ENCODE results near the gene KATNBL1. TPM values are rescaled to one million over a fixed set of nuclear protein-coding genes. Genes with fewer than 3 reads are reported as not detected.
"Not testable (repeated sequence)": the region's sequence is repeated elsewhere in the genome, so short reads cannot be mapped to it uniquely, and the experiment has no call there.

Gene KATNBL1
- total and polyA plus RNA-seq, 9 donors: 64.0 to 132 (median 90.4) TPM

DNA sequence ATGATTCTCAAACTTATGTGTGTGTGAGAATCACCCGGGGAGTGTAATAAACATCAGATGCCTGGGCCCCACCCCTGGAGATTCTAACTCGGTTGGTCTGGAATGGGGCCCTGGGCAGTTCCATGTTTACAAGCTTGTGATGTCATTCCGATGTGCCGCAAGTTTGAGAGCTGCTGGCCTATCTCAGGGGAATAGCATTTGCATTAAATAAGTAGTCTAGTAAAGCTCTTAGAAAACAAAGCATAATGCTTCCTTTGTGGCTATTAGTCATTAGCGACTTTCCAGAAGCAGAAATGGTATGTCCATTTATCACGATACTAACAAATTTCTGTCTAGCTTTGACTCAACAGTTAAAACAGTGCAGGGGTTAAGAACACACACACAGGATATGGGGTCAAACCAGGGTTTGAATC lies 87.1 kb downstream of the KATNBL1 start:
- peak overlapping the region; percentile 91 for H3K27ac ChIP-seq (ENCODE audit: low read length)
- no peak overlapping the region for H3K4me3 ChIP-seq (ENCODE audit: low read length)
- WGBS (ENCODE audit: insufficient coverage): no CpG with 5 or more reads among the region's 6 CpGs
- H3K27me3 ChIP-seq (ENCODE audit: control insufficient read depth, insufficient read depth, low read length): no peaks in the 10 kb centered on the region
- peak; percentile 36 for DNase-seq
- H3K4me1 ChIP-seq (ENCODE audit: control insufficient read depth, insufficient read depth, low read length): peaks cover 29% of the 10 kb centered on the region
- H3K36me3 ChIP-seq (ENCODE audit: control insufficient read depth, insufficient read depth, low read length): no peaks in the 10 kb centered on the region
- no peaks in the 10 kb centered on the region for H3K9me3 ChIP-seq (replicated peaks; ENCODE audit: control insufficient read depth, low read depth, low read length)

DNA sequence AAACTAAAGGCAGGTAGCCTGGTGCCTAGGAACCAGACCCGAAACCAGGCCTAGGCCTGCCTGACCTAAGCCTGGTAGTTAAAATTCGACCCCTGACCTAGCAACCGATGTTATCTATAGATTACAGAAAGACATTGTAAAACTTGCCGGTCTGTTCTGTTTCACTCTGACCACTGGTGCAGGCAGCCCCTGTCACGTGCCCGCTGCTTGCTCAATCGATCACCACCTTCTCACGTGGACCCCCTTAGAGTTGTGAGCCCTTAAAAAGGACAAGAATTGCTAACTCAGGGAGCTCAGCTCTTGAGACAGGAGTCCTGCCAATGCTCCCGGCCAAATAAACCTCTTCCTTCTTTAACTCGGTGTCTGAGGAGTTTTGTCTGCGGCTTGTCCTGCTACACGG lies 88.1 kb downstream of the KATNBL1 start:
- H3K4me3 ChIP-seq (ENCODE audit: low read length); DNase-seq; H3K36me3 ChIP-seq (ENCODE audit: control insufficient read depth, insufficient read depth, low read length); H3K27me3 ChIP-seq (ENCODE audit: control insufficient read depth, insufficient read depth, low read length); H3K9me3 ChIP-seq (replicated peaks; ENCODE audit: control insufficient read depth, low read depth, low read length): not testable (repeated sequence)
- peaks cover 29% of the 10 kb centered on the region for H3K4me1 ChIP-seq (ENCODE audit: control insufficient read depth, insufficient read depth, low read length)
- 34% methylated on average over 7 of the region's 12 CpGs for WGBS (ENCODE audit: insufficient coverage)
- peak overlapping the region; percentile 35 for H3K27ac ChIP-seq (ENCODE audit: low read length)

DNA sequence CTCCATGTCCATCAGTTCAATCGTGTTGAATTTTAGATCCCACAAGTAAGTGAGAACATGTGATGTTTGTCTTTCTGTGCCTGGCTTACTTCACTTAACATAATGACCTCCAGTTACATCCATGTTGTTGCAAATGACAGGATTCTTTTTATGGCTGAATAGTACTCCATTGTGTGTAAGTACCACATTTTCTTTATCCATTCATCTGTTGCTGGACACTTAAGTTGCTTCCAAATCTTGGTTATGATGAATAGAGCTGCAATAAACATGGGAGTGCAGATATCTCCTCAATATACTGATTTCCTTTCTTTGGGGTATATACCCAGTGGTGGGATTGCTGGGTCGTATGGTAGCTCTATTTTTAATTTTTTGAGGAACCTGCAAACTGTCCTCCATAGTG lies 89.5 kb downstream of the KATNBL1 start:
- H3K4me1 ChIP-seq (ENCODE audit: control insufficient read depth, insufficient read depth, low read length): peaks cover 28% of the 10 kb centered on the region
- not testable (repeated sequence) for H3K27me3 ChIP-seq (ENCODE audit: control insufficient read depth, insufficient read depth, low read length); H3K27ac ChIP-seq (ENCODE audit: low read length); H3K9me3 ChIP-seq (replicated peaks; ENCODE audit: control insufficient read depth, low read depth, low read length); H3K4me3 ChIP-seq (ENCODE audit: low read length); DNase-seq; H3K36me3 ChIP-seq (ENCODE audit: control insufficient read depth, insufficient read depth, low read length)
- WGBS (ENCODE audit: insufficient coverage): no CpG with 5 or more reads among the region's 2 CpGs

GRCh38 chr15:34119291-34119690 lies 90.6 kb downstream of the KATNBL1 start:
- no CpG with 5 or more reads among the region's 4 CpGs for WGBS (ENCODE audit: insufficient coverage)
- Histone ChIP-seq H3K27me3 (ENCODE audit: control insufficient read depth, insufficient read depth, low read length) (no peaks in the 10 kb centered on the region), H3K4me3 (ENCODE audit: low read length) (no peak overlapping the region), H3K4me1 (ENCODE audit: control insufficient read depth, insufficient read depth, low read length) (peaks cover 18% of the 10 kb centered on the region), H3K36me3 (ENCODE audit: control insufficient read depth, insufficient read depth, low read length) (no peaks in the 10 kb centered on the region), H3K9me3 (replicated peaks; ENCODE audit: control insufficient read depth, low read depth, low read length) (no peaks in the 10 kb centered on the region), H3K27ac (ENCODE audit: low read length) (peak overlapping the region; percentile 67)
- DNase-seq: peak; percentile 37

GRCh38 chr15:34116620-34117019 lies 93.3 kb downstream of the KATNBL1 start:
- DNase-seq: peak; percentile 70
- WGBS (ENCODE audit: insufficient coverage): 56% methylated on average over 1 of the region's 2 CpGs
- peak overlapping the region; percentile 42 for H3K27ac ChIP-seq (ENCODE audit: low read length)
- H3K4me1 ChIP-seq (ENCODE audit: control insufficient read depth, insufficient read depth, low read length): peaks cover 5% of the 10 kb centered on the region
- H3K36me3 ChIP-seq (ENCODE audit: control insufficient read depth, insufficient read depth, low read length): no peaks in the 10 kb centered on the region
- H3K27me3 ChIP-seq (ENCODE audit: control insufficient read depth, insufficient read depth, low read length): no peaks in the 10 kb centered on the region
- H3K4me3 ChIP-seq (ENCODE audit: low read length): no peak overlapping the region
- no peaks in the 10 kb centered on the region for H3K9me3 ChIP-seq (replicated peaks; ENCODE audit: control insufficient read depth, low read depth, low read length)

GRCh38 chr15:34114739-34115138 lies 95.2 kb downstream of the KATNBL1 start:
- no peak overlapping the region for H3K4me3 ChIP-seq (ENCODE audit: low read length)
- no peaks in the 10 kb centered on the region for H3K36me3 ChIP-seq (ENCODE audit: control insufficient read depth, insufficient read depth, low read length)
- no peaks in the 10 kb centered on the region for H3K9me3 ChIP-seq (replicated peaks; ENCODE audit: control insufficient read depth, low read depth, low read length)
- no peak overlapping the region for H3K27ac ChIP-seq (ENCODE audit: low read length)
- 81% methylated on average over 3 of the region's 3 CpGs for WGBS (ENCODE audit: insufficient coverage)
- no peaks in the 10 kb centered on the region for H3K27me3 ChIP-seq (ENCODE audit: control insufficient read depth, insufficient read depth, low read length)
- H3K4me1 ChIP-seq (ENCODE audit: control insufficient read depth, insufficient read depth, low read length): peaks cover 5% of the 10 kb centered on the region
- DNase-seq: no peak

DNA sequence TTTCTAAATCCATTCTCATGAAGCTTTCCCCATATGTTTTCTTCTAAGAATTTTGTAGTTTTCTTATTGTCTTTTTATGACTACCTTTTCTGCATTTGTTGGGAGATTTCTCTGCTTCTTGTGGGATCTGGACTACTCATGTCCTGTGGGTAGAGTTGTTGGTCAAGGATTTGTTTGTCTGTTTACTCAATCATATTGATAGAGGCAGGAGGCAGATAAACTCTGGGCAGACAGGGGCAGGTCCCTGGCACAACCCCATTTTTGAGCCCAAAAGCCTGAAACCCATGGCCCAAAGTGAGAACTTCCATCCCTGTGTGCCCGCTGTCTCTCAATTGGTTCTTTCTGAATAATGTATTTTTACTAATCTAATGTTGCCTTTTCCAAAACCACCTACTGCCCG lies 95.7 kb downstream of the KATNBL1 start:
- WGBS (ENCODE audit: insufficient coverage): no CpG with 5 or more reads among the region's 2 CpGs
- Histone ChIP-seq H3K27ac (ENCODE audit: low read length) (no peak overlapping the region), H3K4me1 (ENCODE audit: control insufficient read depth, insufficient read depth, low read length) (peaks cover 3% of the 10 kb centered on the region), H3K9me3 (replicated peaks; ENCODE audit: control insufficient read depth, low read depth, low read length) (no peaks in the 10 kb centered on the region), H3K36me3 (ENCODE audit: control insufficient read depth, insufficient read depth, low read length) (no peaks in the 10 kb centered on the region), H3K4me3 (ENCODE audit: low read length) (no peak overlapping the region), H3K27me3 (ENCODE audit: control insufficient read depth, insufficient read depth, low read length) (no peaks in the 10 kb centered on the region)
- no peak for DNase-seq

- no peak for DNase-seq
- 73% methylated on average over 3 of the region's 6 CpGs for whole genome bisulfite sequencing (ENCODE audit: insufficient coverage)
- H3K27me3 ChIP-seq (ENCODE audit: control insufficient read depth, insufficient read depth, low read length): no peaks in the 10 kb centered on the region
- H3K9me3 ChIP-seq (replicated peaks; ENCODE audit: control insufficient read depth, low read depth, low read length): no peaks in the 10 kb centered on the region
- no peak overlapping the region for H3K4me3 ChIP-seq (ENCODE audit: low read length)
- no peaks in the 10 kb centered on the region for H3K36me3 ChIP-seq (ENCODE audit: control insufficient read depth, insufficient read depth, low read length)
- H3K27ac ChIP-seq (ENCODE audit: low read length): no peak overlapping the region
- no peaks in the 10 kb centered on the region for H3K4me1 ChIP-seq (ENCODE audit: control insufficient read depth, insufficient read depth, low read length)
Observed at GRCh38 chr15:34111488-34111887, 98.4 kb downstream of the KATNBL1 start.

GRCh38 chr15:34109797-34110663 lies 99.9 kb downstream of the KATNBL1 start:
- DNase-seq: peak; percentile 51
- 68% methylated on average over 2 of the region's 5 CpGs for WGBS (ENCODE audit: insufficient coverage)
- Histone ChIP-seq H3K27me3 (ENCODE audit: control insufficient read depth, insufficient read depth, low read length) (no peaks in the 10 kb centered on the region), H3K27ac (ENCODE audit: low read length) (no peak overlapping the region), H3K4me3 (ENCODE audit: low read length) (no peak overlapping the region), H3K4me1 (ENCODE audit: control insufficient read depth, insufficient read depth, low read length) (no peaks in the 10 kb centered on the region), H3K36me3 (ENCODE audit: control insufficient read depth, insufficient read depth, low read length) (no peaks in the 10 kb centered on the region), H3K9me3 (replicated peaks; ENCODE audit: control insufficient read depth, low read depth, low read length) (no peaks in the 10 kb centered on the region)

DNA sequence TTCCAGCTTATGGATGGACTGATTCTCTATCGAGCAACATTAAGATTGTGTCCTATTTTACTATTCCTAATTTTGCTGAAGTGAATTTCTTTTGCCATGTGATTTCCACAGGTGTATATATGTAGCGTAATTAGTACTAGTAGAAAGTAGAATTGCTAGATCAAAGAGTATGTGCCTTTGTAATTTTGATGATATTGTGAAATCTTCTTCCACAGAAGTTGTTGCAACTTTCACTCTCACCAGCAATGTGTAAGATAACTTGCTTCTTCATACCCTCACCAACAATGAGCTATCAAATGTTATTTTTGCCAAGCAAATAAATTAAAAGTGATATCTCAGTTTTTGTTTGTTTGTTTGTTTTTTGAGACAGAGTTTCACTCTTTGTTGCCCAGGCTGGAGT lies 102.6 kb downstream of the KATNBL1 start:
- WGBS (ENCODE audit: insufficient coverage): no CpG with 5 or more reads among the region's 2 CpGs
- no peak for DNase-seq

More for the DNA sequence above, 102.6 kb downstream of the KATNBL1 start:
- no peak overlapping the region for H3K27ac ChIP-seq (ENCODE audit: low read length)
- peaks cover 2% of the 10 kb centered on the region for H3K4me1 ChIP-seq (ENCODE audit: control insufficient read depth, insufficient read depth, low read length)
- no peaks in the 10 kb centered on the region for H3K9me3 ChIP-seq (replicated peaks; ENCODE audit: control insufficient read depth, low read depth, low read length)
- no peak overlapping the region for H3K4me3 ChIP-seq (ENCODE audit: low read length)
- no peaks in the 10 kb centered on the region for H3K27me3 ChIP-seq (ENCODE audit: control insufficient read depth, insufficient read depth, low read length)
- H3K36me3 ChIP-seq (ENCODE audit: control insufficient read depth, insufficient read depth, low read length): peaks cover 2% of the 10 kb centered on the region
